HepG2 (cell line): ENCODE data around the gene DNAJC7. TPM values are rescaled to one million over a fixed set of nuclear protein-coding genes. Genes with fewer than 3 reads are reported as not detected.

Experiments used
- ATM ChIP-seq: fragments of 450-650 bp; IDR thresholded peaks from 2 replicates; pipeline ENCODE4 v1.7.1; 2017; ENCODE audit warnings: mild to moderate bottlenecking, borderline replicate concordance
- CHD2 ChIP-seq: IDR thresholded peaks from 2 replicates; pipeline ENCODE4 v1.6.1; 2011; ENCODE audit warnings: low read depth, low read length, improper control_type of control experiment
- GATAD2A ChIP-seq: IDR thresholded peaks from 2 replicates; pipeline ENCODE4 v1.6.1; 2016
- ISX ChIP-seq: sonication (generic); formaldehyde crosslinking; conservative IDR thresholded peaks from 2 replicates; pipeline ENCODE4 v1.5.0; 2020; ENCODE audit warnings: missing genetic modification reagents
- KAT7 ChIP-seq: IDR thresholded peaks from 2 replicates; pipeline ENCODE4 v1.6.1; 2018; ENCODE audit warnings: borderline replicate concordance, missing compliant biosample characterization
- KDM5A ChIP-seq: fragments of 200-600 bp; sonication (generic); IDR thresholded peaks from 2 replicates; pipeline ENCODE4 v1.7.0; 2018; ENCODE audit warnings: antibody characterized with exemption, mild to moderate bottlenecking, low read length, borderline replicate concordance
- SATB2 ChIP-seq: sonication (generic); formaldehyde crosslinking; IDR thresholded peaks from 2 replicates; pipeline ENCODE4 v1.5.0; 2020; ENCODE audit warnings: missing genetic modification reagents
- ZNF138 ChIP-seq: sonication (generic); formaldehyde crosslinking; IDR thresholded peaks from 2 replicates; pipeline ENCODE4 v1.5.0; 2020; ENCODE audit warnings: mild to moderate bottlenecking, low read depth, missing genetic modification reagents
- ZNF256 ChIP-seq: sonication (generic); formaldehyde crosslinking; conservative IDR thresholded peaks from 2 replicates; pipeline ENCODE4 v1.4.0; 2020; ENCODE audit warnings: missing genetic modification reagents
- ZNF44 ChIP-seq: sonication (generic); formaldehyde crosslinking; IDR thresholded peaks from 2 replicates; pipeline ENCODE4 v1.5.1; 2020; ENCODE audit warnings: mild to moderate bottlenecking, missing genetic modification reagents
- ZNF589 ChIP-seq: sonication (generic); formaldehyde crosslinking; conservative IDR thresholded peaks from 2 replicates; pipeline ENCODE4 v1.8.0; 2022; ENCODE audit warnings: mild to moderate bottlenecking, moderate library complexity, missing genetic modification reagents
- ZNF614 ChIP-seq: IDR thresholded peaks from 2 replicates; pipeline ENCODE4 v1.6.1; 2018; ENCODE audit warnings: missing biosample characterization, missing genetic modification reagents, inconsistent platforms, borderline replicate concordance
- ZNF672 ChIP-seq: sonication (generic); formaldehyde crosslinking; IDR thresholded peaks from 2 replicates; pipeline ENCODE4 v1.8.1; 2022; ENCODE audit warnings: missing genetic modification reagents
- ZNF703 ChIP-seq: sonication (generic); formaldehyde crosslinking; IDR thresholded peaks from 2 replicates; pipeline ENCODE4 v1.5.1; 2020; ENCODE audit warnings: missing genetic modification reagents, mild to moderate bottlenecking, moderate library complexity, borderline replicate concordance
- ZSCAN25 ChIP-seq: sonication (generic); formaldehyde crosslinking; IDR thresholded peaks from 2 replicates; pipeline ENCODE4 v1.8.0; 2022; ENCODE audit warnings: mild to moderate bottlenecking, missing genetic modification reagents
- ZSCAN31 ChIP-seq: sonication (generic); formaldehyde crosslinking; IDR thresholded peaks from 2 replicates; pipeline ENCODE4 v1.5.0; 2020; ENCODE audit warnings: low read depth, mild to moderate bottlenecking, missing genetic modification reagents
- polyA plus RNA-seq, 8 experiments: library from polyadenylated mRNA; depleted of rRNA in 3 of 8; stranded (reverse) in 7 of 8; unstranded in 1 of 8; fragments of >200 nt; fragmentation: Illumina TruSeq in 4 of 8; extraction: Trizol in 4 of 8; gene quantifications; 2 replicates each; pipeline versions ENCODE4 v1.2.1 to v1.2.3, GENCODE V29; 2011 to 2016; ENCODE audit warnings: low read depth in 4 of 8, missing spikeins in 1 of 8, mixed read lengths in 1 of 8; ENCODE audit not compliant: insufficient read depth in 1 of 8
- total RNA-seq, 5 experiments: library from RNA; depleted of rRNA; stranded (reverse); fragments of >200 nt; fragmentation: Illumina TruSeq; extraction: Trizol; gene quantifications; 2 replicates each; pipeline ENCODE4 v1.2.3, GENCODE V29; 2016; ENCODE audit warnings: low read depth in 1 of 5
- TF ChIP-seq, protein P1 (sequence below): sonication (generic); formaldehyde crosslinking; IDR thresholded peaks from 2 replicates; pipeline ENCODE4 v1.5.1; 2020; ENCODE audit warnings: missing genetic modification reagents, mild to moderate bottlenecking, borderline replicate concordance
- TF ChIP-seq, protein P2 (sequence below): sonication (generic); formaldehyde crosslinking; IDR thresholded peaks from 2 replicates; pipeline ENCODE4 v1.5.1; 2020; ENCODE audit warnings: missing genetic modification reagents, mild to moderate bottlenecking, borderline replicate concordance
- TF ChIP-seq, protein P3 (sequence below): sonication (generic); formaldehyde crosslinking; IDR thresholded peaks from 2 replicates; pipeline ENCODE4 v1.5.0; 2020; ENCODE audit warnings: mild to moderate bottlenecking, missing genetic modification reagents
- TF ChIP-seq, protein P4 (sequence below): sonication (generic); formaldehyde crosslinking; IDR thresholded peaks from 2 replicates; pipeline ENCODE4 v1.4.0; 2020; ENCODE audit warnings: mild to moderate bottlenecking, low read depth, missing genetic modification reagents
- TF ChIP-seq, protein P5 (sequence below): IDR thresholded peaks from 2 replicates; pipeline ENCODE4 v1.6.1; 2016; ENCODE audit warnings: low read depth, control low read depth
- TF ChIP-seq, protein P6 (sequence below): sonication (generic); formaldehyde crosslinking; IDR thresholded peaks from 2 replicates; pipeline ENCODE4 v1.8.0; 2022; ENCODE audit warnings: mild to moderate bottlenecking, missing genetic modification reagents, moderate library complexity
- TF ChIP-seq, protein P7 (sequence below): IDR thresholded peaks from 2 replicates; pipeline ENCODE4 v1.6.1; 2016; ENCODE audit warnings: missing compliant biosample characterization, missing genetic modification reagents, borderline replicate concordance

Gene DNAJC7
- total and polyA plus RNA-seq, 2 of the 13 experiments (the other 11 are each of a cell fraction or from before 2014, with no cell fraction given): 47.7 to 132 TPM

DNA sequence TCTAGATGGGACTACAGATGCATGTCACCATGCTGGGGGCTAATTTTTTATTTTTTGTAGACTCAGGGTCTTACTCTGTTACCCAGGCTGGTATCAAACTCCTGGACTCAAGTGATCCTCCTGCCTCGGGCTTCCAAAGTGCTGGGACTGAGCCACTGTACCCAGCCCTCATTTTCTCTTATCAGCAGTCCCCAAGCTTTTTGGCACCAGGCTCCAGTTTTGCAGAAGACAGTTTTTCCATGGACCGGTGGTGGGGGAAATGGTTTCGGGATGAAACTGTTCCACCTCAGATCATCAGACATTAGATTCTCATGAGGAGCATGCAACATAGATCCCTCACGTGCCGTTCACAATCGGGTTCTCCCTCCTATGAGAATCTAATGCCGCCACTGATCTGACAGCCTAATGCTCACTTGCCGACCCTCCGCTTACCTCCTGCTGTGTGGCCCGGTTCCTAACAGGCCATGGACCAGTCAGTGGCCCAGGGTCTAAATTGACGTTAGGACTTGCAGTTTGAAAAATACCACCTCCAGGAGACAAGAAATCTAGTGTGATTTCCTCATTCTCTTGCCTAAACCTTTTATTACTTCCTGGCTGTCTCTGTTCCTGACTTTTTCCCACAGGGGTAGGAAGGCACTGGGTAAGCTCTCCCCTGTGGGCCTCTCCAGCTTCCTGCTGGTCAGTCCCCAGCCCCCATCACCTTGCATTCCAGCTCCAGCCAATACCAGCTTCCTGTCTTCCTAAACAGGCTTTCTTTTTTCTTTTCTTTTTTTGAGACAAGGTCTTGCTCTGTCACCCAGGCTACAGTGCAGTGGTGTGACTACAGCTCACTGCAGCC, 60.0 kb downstream of the DNAJC7 start (continued):
- TF ChIP-seq, protein P1, sequence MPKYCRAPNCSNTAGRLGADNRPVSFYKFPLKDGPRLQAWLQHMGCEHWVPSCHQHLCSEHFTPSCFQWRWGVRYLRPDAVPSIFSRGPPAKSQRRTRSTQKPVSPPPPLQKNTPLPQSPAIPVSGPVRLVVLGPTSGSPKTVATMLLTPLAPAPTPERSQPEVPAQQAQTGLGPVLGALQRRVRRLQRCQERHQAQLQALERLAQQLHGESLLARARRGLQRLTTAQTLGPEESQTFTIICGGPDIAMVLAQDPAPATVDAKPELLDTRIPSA (CRISPR knock-in tag): no peak
- TF ChIP-seq KDM5A (no peak), ZNF44 (no peak), ISX (CRISPR knock-in tag) (0 out of 2 replicates have a peak, but pooled peaks have one; percentile 60), ZNF138 (CRISPR knock-in tag) (no peak), SATB2 (CRISPR knock-in tag) (no peak), ZNF672 (CRISPR knock-in tag) (no peak), ZNF703 (CRISPR knock-in tag) (no peak), GATAD2A (CRISPR knock-in tag) (peak; percentile 70), ATM (no peak), ZNF589 (CRISPR knock-in tag) (no peak), KAT7 (CRISPR knock-in tag) (no peak), ZSCAN31 (CRISPR knock-in tag) (peak; percentile 49; the same call in 1 of the 2 replicates), CHD2 (no peak), ZNF256 (CRISPR knock-in tag) (no peak; the same call in 1 of the 2 replicates), ZNF614 (CRISPR knock-in tag) (peak; percentile 32; the same call in 1 of the 2 replicates), ZSCAN25 (peak; percentile 3; the same call in 1 of the 2 replicates)
- TF ChIP-seq, protein P2, sequence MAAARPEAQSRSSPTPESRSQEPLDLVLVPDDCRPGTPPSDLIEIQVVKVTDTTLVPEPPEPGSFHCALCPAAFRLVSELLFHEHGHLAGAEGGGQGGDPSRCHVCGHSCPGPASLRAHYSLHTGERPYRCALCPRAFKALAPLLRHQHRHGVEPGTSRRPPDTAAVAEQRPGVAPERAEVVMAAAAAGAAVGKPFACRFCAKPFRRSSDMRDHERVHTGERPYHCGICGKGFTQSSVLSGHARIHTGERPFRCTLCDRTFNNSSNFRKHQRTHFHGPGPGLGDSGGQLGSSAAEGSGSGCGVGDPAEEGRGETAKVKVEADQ (CRISPR knock-in tag): no peak; the same call in 1 of the 2 replicates
- TF ChIP-seq, protein P3, sequence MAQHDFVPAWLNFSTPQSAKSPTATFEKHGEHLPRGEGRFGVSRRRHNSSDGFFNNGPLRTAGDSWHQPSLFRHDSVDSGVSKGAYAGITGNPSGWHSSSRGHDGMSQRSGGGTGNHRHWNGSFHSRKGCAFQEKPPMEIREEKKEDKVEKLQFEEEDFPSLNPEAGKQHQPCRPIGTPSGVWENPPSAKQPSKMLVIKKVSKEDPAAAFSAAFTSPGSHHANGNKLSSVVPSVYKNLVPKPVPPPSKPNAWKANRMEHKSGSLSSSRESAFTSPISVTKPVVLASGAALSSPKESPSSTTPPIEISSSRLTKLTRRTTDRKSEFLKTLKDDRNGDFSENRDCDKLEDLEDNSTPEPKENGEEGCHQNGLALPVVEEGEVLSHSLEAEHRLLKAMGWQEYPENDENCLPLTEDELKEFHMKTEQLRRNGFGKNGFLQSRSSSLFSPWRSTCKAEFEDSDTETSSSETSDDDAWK (CRISPR knock-in tag): no peak
- TF ChIP-seq, protein P4, sequence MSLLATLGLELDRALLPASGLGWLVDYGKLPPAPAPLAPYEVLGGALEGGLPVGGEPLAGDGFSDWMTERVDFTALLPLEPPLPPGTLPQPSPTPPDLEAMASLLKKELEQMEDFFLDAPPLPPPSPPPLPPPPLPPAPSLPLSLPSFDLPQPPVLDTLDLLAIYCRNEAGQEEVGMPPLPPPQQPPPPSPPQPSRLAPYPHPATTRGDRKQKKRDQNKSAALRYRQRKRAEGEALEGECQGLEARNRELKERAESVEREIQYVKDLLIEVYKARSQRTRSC (CRISPR knock-in tag): no peak
- TF ChIP-seq, protein P5, sequence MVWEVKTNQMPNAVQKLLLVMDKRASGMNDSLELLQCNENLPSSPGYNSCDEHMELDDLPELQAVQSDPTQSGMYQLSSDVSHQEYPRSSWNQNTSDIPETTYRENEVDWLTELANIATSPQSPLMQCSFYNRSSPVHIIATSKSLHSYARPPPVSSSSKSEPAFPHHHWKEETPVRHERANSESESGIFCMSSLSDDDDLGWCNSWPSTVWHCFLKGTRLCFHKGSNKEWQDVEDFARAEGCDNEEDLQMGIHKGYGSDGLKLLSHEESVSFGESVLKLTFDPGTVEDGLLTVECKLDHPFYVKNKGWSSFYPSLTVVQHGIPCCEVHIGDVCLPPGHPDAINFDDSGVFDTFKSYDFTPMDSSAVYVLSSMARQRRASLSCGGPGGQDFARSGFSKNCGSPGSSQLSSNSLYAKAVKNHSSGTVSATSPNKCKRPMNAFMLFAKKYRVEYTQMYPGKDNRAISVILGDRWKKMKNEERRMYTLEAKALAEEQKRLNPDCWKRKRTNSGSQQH (CRISPR knock-in tag): no peak
- TF ChIP-seq, protein P6, sequence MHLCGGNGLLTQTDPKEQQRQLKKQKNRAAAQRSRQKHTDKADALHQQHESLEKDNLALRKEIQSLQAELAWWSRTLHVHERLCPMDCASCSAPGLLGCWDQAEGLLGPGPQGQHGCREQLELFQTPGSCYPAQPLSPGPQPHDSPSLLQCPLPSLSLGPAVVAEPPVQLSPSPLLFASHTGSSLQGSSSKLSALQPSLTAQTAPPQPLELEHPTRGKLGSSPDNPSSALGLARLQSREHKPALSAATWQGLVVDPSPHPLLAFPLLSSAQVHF (CRISPR knock-in tag): no peak
- TF ChIP-seq, protein P7, sequence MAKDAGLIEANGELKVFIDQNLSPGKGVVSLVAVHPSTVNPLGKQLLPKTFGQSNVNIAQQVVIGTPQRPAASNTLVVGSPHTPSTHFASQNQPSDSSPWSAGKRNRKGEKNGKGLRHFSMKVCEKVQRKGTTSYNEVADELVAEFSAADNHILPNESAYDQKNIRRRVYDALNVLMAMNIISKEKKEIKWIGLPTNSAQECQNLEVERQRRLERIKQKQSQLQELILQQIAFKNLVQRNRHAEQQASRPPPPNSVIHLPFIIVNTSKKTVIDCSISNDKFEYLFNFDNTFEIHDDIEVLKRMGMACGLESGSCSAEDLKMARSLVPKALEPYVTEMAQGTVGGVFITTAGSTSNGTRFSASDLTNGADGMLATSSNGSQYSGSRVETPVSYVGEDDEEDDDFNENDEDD (CRISPR knock-in tag): no peak
